HepG2 (cell line): ENCODE data around the gene HAND1. TPM values are rescaled to one million over a fixed set of nuclear protein-coding genes. Genes with fewer than 3 reads are reported as not detected.

Source experiments
- ARID5B ChIP-seq: IDR thresholded peaks from 2 replicates; pipeline ENCODE4 v1.4.0; 2020; ENCODE audit warnings: mild to moderate bottlenecking, missing genetic modification reagents
- CEBPG ChIP-seq: IDR thresholded peaks from 2 replicates; pipeline ENCODE4 v1.6.1; 2016
- ETV5 ChIP-seq: IDR thresholded peaks from 2 replicates; pipeline ENCODE4 v1.6.1; 2018; ENCODE audit warnings: missing biosample characterization, missing genetic modification reagents, inconsistent platforms, borderline replicate concordance
- FOSL1 ChIP-seq: sonication (generic); formaldehyde crosslinking; IDR thresholded peaks from 2 replicates; pipeline ENCODE4 v1.9.0; 2021; ENCODE audit warnings: missing genetic modification reagents, borderline replicate concordance
- GATAD2A ChIP-seq: IDR thresholded peaks from 2 replicates; pipeline ENCODE4 v1.6.1; 2016
- HDAC2 ChIP-seq: sonication (generic); formaldehyde crosslinking; IDR thresholded peaks from 2 replicates; pipeline ENCODE4 v1.4.0; 2020; ENCODE audit warnings: missing genetic modification reagents
- JUND ChIP-seq: sonication (generic); formaldehyde crosslinking; IDR thresholded peaks from 2 replicates; pipeline ENCODE4 v1.8.0; 2022; ENCODE audit warnings: mild to moderate bottlenecking, missing genetic modification reagents
- MED1 ChIP-seq: sonication (generic); formaldehyde crosslinking; IDR thresholded peaks from 2 replicates; pipeline ENCODE4 v1.4.0; 2020; ENCODE audit warnings: missing genetic modification reagents
- MYNN ChIP-seq: sonication (generic); formaldehyde crosslinking; IDR thresholded peaks from 2 replicates; pipeline ENCODE4 v1.4.0; 2020; ENCODE audit warnings: mild to moderate bottlenecking, low read depth, missing genetic modification reagents
- NR2F6 ChIP-seq, 2 experiments: IDR thresholded peaks; 2 replicates each; pipeline ENCODE4 v1.6.1; 2016; ENCODE audit warnings: antibody characterized with exemption in 1 of 2, mild to moderate bottlenecking in 1 of 2
- SAP130 ChIP-seq: IDR thresholded peaks from 2 replicates; pipeline ENCODE4 v1.6.1; 2016; ENCODE audit warnings: low read depth
- SOX13 ChIP-seq, 3 experiments: fragments of 450-650 bp in 1 of 3; sonication (generic) in 1 of 3; formaldehyde crosslinking in 1 of 3; IDR thresholded peaks in 2 of 3; conservative IDR thresholded peaks in 1 of 3; 2 replicates each; pipeline versions ENCODE4 v1.5.0 to v1.6.1; 2016 to 2020; ENCODE audit warnings: antibody characterized with exemption in 1 of 3, mild to moderate bottlenecking in 1 of 3, missing compliant biosample characterization in 1 of 3, missing genetic modification reagents in 1 of 3, moderate library complexity in 1 of 3
- THAP11 ChIP-seq: IDR thresholded peaks from 2 replicates; pipeline ENCODE4 v1.6.1; 2016; ENCODE audit warnings: missing biosample characterization, missing genetic modification reagents
- ZNF629 ChIP-seq: sonication (generic); formaldehyde crosslinking; conservative IDR thresholded peaks from 2 replicates; pipeline ENCODE4 v1.5.0; 2020; ENCODE audit warnings: missing genetic modification reagents
- polyA plus RNA-seq, 8 experiments: library from polyadenylated mRNA; depleted of rRNA in 3 of 8; stranded (reverse) in 7 of 8; unstranded in 1 of 8; fragments of >200 nt; fragmentation: Illumina TruSeq in 4 of 8; extraction: Trizol in 4 of 8; gene quantifications; 2 replicates each; pipeline versions ENCODE4 v1.2.1 to v1.2.3, GENCODE V29; 2011 to 2016; ENCODE audit warnings: low read depth in 4 of 8, missing spikeins in 1 of 8, mixed read lengths in 1 of 8; ENCODE audit not compliant: insufficient read depth in 1 of 8
- total RNA-seq, 5 experiments: library from RNA; depleted of rRNA; stranded (reverse); fragments of >200 nt; fragmentation: Illumina TruSeq; extraction: Trizol; gene quantifications; 2 replicates each; pipeline ENCODE4 v1.2.3, GENCODE V29; 2016; ENCODE audit warnings: low read depth in 1 of 5
- TF ChIP-seq, protein P1 (sequence below): sonication (generic); formaldehyde crosslinking; IDR thresholded peaks from 2 replicates; pipeline ENCODE4 v1.5.0; 2020; ENCODE audit warnings: missing genetic modification reagents
- TF ChIP-seq, protein P2 (sequence below): sonication (generic); formaldehyde crosslinking; IDR thresholded peaks from 2 replicates; pipeline ENCODE4 v1.5.0; 2020; ENCODE audit warnings: mild to moderate bottlenecking, missing genetic modification reagents, borderline replicate concordance

Gene HAND1
- total and polyA plus RNA-seq, 2 of the 13 experiments (the other 11 are each of a cell fraction or from before 2014, with no cell fraction given): not detected

- TF ChIP-seq NR2F6 (IDR thresholded peaks at IDR 0.05) (no peak), NR2F6 (CRISPR knock-in tag; IDR thresholded peaks at IDR 0.05) (0 out of 2 replicates have a peak, but pooled peaks have one; percentile 12), SOX13 (IDR thresholded peaks at IDR 0.05) (no peak), SOX13 (CRISPR knock-in tag; conservative IDR thresholded peaks at IDR 0.05 in 1 of 2, IDR thresholded peaks at IDR 0.05 in 1 of 2) (peak in 1 of 2 experiments; percentile 47; a peak in 1 of 4 replicates), SAP130 (peak; percentile 35; the same call in 1 of the 2 replicates), ARID5B (CRISPR knock-in tag) (peak; percentile 66), FOSL1 (CRISPR knock-in tag) (peak; percentile 70; the same call in 1 of the 2 replicates), ZNF629 (CRISPR knock-in tag) (peak; percentile 82), ETV5 (CRISPR knock-in tag) (peak; percentile 41; the same call in 1 of the 2 replicates), GATAD2A (peak; percentile 65), CEBPG (CRISPR knock-in tag) (peak; percentile 82), MYNN (CRISPR knock-in tag) (no peak), JUND (peak; percentile 64; the same call in 1 of the 2 replicates), MED1 (no peak), THAP11 (CRISPR knock-in tag) (0 out of 2 replicates have a peak, but pooled peaks have one; percentile 15), HDAC2 (CRISPR knock-in tag) (0 out of 2 replicates have a peak, but pooled peaks have one; percentile 23)
- TF ChIP-seq, protein P1, sequence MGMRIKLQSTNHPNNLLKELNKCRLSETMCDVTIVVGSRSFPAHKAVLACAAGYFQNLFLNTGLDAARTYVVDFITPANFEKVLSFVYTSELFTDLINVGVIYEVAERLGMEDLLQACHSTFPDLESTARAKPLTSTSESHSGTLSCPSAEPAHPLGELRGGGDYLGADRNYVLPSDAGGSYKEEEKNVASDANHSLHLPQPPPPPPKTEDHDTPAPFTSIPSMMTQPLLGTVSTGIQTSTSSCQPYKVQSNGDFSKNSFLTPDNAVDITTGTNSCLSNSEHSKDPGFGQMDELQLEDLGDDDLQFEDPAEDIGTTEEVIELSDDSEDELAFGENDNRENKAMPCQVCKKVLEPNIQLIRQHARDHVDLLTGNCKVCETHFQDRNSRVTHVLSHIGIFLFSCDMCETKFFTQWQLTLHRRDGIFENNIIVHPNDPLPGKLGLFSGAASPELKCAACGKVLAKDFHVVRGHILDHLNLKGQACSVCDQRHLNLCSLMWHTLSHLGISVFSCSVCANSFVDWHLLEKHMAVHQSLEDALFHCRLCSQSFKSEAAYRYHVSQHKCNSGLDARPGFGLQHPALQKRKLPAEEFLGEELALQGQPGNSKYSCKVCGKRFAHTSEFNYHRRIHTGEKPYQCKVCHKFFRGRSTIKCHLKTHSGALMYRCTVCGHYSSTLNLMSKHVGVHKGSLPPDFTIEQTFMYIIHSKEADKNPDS (CRISPR knock-in tag): peak; percentile 95
- TF ChIP-seq, protein P2, sequence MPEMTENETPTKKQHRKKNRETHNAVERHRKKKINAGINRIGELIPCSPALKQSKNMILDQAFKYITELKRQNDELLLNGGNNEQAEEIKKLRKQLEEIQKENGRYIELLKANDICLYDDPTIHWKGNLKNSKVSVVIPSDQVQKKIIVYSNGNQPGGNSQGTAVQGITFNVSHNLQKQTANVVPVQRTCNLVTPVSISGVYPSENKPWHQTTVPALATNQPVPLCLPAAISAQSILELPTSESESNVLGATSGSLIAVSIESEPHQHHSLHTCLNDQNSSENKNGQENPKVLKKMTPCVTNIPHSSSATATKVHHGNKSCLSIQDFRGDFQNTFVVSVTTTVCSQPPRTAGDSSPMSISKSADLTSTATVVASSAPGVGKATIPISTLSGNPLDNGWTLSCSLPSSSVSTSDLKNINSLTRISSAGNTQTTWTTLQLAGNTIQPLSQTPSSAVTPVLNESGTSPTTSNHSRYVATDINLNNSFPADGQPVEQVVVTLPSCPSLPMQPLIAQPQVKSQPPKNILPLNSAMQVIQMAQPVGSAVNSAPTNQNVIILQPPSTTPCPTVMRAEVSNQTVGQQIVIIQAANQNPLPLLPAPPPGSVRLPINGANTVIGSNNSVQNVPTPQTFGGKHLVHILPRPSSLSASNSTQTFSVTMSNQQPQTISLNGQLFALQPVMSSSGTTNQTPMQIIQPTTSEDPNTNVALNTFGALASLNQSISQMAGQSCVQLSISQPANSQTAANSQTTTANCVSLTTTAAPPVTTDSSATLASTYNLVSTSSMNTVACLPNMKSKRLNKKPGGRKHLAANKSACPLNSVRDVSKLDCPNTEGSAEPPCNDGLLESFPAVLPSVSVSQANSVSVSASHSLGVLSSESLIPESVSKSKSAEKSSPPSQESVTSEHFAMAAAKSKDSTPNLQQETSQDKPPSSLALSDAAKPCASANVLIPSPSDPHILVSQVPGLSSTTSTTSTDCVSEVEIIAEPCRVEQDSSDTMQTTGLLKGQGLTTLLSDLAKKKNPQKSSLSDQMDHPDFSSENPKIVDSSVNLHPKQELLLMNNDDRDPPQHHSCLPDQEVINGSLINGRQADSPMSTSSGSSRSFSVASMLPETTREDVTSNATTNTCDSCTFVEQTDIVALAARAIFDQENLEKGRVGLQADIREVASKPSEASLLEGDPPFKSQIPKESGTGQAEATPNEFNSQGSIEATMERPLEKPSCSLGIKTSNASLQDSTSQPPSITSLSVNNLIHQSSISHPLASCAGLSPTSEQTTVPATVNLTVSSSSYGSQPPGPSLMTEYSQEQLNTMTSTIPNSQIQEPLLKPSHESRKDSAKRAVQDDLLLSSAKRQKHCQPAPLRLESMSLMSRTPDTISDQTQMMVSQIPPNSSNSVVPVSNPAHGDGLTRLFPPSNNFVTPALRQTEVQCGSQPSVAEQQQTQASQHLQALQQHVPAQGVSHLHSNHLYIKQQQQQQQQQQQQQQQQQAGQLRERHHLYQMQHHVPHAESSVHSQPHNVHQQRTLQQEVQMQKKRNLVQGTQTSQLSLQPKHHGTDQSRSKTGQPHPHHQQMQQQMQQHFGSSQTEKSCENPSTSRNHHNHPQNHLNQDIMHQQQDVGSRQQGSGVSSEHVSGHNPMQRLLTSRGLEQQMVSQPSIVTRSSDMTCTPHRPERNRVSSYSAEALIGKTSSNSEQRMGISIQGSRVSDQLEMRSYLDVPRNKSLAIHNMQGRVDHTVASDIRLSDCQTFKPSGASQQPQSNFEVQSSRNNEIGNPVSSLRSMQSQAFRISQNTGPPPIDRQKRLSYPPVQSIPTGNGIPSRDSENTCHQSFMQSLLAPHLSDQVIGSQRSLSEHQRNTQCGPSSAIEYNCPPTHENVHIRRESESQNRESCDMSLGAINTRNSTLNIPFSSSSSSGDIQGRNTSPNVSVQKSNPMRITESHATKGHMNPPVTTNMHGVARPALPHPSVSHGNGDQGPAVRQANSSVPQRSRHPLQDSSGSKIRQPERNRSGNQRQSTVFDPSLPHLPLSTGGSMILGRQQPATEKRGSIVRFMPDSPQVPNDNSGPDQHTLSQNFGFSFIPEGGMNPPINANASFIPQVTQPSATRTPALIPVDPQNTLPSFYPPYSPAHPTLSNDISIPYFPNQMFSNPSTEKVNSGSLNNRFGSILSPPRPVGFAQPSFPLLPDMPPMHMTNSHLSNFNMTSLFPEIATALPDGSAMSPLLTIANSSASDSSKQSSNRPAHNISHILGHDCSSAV (CRISPR knock-in tag): no peak
These were observed 12.9 kb downstream of the HAND1 start (continued) for GRCh38 chr5:154465169-154465568.
